GM21723 (cell line): Measurements from ENCODE around the gene MRPL33.

Experiments used
- ATAC-seq: cut with Tn5 transposase; IDR thresholded peaks from one replicate; pipeline ENCODE4 v1.9.1; 2021; ENCODE audit warnings: mild to moderate bottlenecking, moderate library complexity; ENCODE audit not compliant: unreplicated experiment

MRPL33 gene

DNA sequence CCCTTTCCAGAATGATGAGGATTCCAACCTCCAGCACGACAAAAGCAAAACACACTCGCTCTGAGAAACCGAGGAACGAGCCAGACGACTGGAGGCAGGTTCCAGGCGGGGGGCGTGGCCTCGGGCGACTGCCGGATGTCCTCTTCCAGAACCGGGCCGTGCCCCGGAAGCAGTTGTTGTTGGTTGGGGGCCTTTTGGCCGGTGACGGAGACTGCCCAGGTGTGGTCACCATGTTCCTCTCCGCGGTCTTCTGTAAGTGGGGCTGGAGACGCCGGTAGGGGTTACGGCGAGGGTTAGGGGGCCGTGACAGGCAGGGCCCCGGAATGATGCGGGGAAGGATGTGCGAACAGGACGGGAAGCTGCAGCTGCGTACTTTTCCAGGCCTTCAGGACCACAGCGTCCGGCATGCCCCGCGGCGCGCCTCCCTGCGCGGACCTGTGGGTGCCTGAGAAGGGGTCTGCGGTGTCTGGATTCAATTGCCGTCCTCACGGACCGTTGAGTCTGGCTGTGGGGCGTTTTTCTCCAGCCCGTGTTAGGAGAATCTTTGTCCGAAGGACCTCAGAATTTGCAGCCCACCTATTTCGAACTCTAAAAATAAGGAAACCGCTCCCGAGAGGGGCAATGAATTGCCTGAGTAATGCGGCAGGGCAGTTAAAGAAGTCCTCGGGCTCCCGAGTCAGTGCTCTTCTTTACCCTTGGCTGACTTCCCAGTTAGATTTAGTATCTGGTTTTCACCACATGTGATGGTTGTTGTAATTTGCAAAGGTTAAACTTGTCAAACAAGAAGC is at the start of gene MRPL33:
TSS of gene MRPL33 (plus strand) at position 172 of the 788 bp plus-strand sequence. CDS start at position 231, 59 bp downstream.
- peak; percentile 98 for ATAC-seq

DNA sequence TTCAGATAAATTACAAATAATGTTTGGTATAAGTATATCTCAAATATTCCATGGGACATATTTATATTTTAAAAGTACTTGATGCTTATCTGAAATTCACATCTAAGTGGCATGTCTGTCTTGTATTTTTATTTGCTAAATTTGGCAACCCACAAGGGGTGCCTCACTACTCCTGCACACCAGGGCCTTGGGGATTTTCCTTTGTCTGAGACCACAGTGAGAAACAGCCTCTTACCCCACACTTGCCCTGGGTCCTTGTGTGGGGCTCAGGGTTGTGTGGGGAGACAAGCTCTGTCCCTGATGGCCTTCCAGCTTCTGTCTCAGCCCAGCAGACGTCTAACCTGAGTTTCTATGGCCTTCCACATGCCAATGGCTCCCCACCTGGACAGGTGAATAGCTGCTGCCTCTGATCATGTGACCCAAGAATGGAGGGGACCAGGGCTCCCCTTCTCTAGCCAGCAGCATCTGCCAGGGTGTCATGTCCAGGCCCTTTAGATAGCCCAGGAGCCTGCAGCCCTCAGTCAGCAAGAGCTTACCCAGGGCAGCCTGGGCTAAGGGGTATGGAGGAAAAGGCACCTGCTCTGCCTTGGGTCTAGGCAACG is 49.5 kb upstream of the MRPL33 start:
- ATAC-seq, result no peak

DNA sequence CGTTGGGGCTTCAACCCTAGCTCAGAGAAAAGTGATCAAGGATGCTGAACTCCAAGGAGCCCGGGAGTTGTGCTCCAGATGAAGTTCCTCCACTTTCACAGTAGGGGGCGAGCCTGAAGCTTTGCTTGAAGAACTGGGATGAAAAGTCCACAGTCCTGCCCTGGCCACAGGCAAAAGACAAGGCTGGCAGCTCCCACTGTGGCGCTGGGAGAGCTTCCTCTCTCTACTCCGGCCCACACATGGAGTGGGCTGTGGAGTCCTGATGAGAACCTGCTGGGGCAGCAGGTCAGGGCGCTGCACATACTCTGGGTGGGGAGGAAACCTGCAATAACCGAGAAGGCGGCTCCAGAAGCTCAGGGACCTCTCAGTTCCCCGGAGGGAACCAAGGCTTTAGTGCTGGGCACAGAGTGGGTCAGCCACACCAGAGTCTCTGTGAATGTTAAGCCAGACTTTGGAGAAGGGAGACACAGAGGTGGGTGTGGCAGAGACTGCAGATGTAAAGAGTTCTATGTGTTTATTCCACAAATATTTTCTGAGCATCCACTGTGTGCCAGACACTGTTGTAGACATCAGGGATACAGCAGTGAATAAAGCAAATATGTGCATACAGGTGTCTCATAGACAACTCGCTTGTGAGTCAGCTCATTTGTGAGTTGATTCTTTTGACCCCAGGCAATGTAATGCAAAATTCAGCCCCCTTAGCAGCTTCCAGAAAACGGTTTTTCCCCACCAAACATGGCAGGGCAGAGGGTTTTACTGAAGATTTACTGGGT is 48.0 kb upstream of the MRPL33 start:
- no peak for ATAC-seq

DNA sequence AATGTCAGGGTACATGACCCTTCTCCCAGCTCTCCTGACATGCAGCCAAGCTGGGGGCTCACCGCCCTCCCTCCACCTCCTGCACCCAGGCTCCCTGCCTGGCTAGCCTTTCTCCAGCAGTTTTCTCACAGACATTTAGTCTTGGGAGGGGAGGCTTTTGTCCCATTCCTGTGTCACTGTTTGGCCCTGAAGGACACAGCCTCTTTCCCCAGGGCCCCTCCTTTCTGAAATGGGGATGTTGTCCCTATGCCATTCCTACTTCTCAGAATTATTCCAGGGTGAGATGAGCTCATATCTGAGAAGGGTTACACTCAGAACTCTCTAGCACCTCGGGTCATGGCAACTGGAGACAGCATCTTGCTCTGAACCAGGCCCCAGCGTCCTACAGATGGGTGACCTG is 47.3 kb upstream of the MRPL33 start:
- no peak for ATAC-seq

DNA sequence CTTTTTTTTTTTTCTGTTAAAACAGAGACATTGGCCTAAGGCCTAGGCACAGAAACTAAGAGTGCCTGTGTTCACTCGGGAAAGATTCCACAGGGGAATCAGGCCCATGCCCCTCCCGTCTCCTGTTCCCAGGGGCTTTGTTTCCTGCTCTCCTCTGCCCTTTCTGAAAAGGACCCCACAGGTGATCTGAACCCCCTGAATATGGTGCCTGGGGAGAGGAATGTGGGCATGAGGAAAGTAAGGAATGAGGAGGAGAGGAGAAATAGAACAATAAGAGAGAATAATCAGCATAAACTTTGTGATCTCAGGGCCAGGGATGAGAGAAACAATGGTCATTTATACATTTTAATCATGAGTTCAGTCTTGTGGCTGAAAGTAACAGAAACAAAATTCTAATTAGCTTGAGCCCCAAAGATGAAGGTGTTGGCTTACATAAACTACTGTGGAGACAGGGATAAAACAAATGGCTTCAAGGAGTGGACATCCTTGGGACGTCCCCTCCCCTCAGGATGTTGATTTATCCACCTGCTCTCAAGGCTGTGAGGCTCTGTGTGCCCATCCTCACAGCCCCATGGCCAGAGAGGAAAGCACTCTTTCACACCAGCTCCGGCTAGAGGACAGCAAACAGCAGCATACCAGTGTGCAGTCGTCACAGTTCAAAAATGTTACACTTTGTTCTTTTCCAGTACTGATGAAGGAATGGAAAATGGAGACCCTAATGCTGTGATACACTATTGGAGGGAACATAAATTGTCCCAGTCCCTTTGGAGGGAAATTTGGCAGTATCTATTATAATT is 46.4 kb upstream of the MRPL33 start:
- no peak for ATAC-seq

DNA sequence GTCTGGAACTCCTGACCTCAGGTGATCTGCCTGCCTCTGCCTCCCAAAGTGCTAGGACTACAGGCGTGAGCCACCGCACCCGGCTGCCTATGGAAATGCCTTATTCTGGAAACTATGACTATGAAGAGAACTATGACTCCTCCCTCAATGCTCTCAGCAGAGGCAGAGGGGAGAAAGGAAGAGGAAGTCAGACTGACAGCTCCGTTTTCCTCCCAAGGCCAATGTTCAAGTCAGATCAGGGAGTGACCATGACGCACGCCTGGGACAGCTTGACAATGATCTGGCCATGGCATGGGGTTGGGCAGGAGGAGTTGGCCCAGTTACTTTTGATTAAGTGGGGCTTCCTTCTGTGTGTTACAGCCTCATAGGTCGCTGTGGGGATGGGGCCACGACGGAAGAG is 44.3 kb upstream of the MRPL33 start:
- ATAC-seq, result no peak

DNA sequence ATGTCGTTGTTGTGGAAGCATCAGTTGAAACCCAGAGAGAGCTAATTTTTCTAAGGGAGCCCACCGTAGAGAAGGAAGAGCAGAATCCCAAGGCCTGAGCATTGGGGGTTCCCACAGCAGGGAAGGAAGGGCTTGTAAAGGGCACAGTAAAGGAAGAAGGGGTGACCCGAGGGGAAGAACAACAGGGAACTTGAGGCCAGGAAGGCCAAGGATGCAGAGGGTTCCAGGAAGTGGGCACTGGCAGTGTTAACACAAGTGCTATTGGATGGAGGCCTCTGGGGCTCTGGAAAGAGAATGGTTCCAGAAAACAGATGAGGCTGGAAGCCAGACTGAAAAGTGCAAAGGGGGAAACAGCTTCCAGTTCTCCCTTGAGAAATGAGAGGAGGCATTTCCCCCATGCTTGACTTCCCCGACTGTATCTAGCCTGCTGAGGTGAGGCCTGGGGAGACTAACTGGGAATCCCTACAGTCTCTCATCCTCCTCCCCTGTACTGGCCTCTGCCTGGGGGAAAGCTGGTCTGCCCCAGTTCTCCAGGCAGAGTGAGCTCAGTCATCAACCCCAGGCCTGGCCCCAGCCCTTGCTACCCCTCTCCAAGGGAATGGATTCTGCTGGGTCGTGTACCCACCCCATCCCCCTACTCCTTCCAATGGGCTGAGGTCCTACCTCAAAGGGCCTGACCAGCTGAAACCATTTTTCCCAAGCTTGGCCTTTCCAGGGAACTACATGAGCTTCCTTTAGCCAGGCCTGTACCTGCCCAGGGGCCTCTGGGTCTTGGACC is 43.2 kb upstream of the MRPL33 start:
- ATAC-seq, result no peak

DNA sequence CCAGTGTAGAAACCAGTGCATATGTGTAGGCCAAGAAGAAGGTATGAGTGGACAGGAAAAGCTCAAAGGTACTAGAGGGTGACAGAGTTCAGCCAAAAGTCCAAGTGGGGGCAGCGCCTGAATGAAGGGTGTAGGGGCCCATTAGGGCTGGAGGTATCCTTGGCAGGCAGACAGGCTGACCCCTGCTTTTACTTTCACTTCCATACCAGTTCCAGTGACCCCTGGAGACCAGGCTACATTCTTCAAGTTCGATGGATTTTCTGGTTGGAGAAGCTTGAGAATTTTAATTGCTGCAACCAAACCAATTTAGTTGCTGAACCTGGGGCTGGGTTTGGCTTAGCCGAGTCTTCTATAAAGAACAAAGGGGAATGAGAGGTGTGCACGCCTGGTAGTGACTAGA is 42.3 kb upstream of the MRPL33 start:
- ATAC-seq, result no peak

DNA sequence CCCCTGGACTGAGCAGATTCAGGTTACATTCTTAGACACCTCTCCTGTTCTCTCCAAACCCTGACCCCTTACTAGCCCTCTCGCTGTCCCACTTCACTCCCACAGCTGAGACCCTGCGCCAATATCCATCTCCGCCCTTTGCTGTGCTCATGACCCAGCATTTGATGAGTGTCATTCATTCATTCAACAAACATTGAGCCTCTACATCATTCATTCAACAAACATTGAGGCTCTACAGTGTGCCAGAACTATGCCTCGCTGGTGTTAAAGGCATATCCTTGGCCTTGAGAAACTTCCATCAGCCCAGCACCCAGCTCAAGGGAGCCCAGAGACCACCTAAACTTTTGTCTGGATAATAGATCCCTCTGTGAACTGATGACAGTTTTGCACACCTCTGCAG is 41.9 kb upstream of the MRPL33 start:
- no peak for ATAC-seq

DNA sequence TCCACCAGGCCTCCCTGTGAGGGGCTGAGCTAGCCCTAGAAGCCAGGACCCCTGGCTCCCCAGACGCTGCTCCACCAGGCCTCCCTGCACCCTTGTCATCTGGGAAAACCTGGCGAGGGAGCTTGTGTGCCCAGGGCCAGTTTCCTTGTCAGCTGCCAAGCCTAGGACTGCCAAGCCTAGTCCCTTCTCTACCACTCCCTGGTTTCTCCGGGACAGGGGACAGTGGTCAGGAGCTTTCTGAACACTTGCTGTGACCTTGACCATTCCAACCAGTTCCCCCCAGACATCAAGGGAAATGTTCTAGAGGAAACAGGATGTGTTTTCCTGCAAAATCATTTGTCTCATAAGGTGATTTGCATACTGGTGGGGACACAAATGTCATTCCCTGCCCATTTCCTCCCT is 41.3 kb upstream of the MRPL33 start:
- ATAC-seq, result no peak

DNA sequence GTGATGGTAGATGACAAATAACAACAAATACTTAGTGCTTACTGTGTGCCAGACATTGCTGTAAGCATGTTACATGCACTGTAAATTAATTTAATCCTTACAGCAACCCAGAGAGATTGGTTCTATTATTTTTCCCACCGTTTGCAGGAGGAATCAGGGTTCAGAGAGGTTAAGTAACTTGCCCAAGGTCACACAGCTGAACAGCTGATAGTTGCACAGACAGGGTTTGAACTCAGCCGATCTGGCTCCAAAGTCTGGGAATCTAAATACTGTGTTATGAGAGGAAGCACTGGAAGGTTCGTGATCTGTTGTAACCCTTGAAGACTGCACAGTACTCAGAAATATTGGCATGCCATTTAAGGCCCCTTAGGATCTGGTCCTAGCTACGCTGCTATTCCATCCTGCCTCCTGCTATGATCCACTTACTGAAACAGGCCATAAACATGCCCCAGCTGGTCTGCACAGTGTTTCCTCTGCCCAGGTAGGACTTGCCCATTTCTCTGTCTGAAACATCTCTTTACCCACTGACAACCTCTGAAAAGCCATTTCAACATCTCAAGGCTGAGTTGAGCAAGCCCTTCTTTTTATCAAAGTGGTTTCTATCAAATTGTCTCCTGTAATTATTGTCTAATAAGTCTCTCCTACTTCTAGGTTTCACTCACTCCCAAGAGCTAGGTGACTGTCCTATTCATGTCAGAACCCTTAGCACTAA is 40.4 kb upstream of the MRPL33 start:
- ATAC-seq, result no peak

DNA sequence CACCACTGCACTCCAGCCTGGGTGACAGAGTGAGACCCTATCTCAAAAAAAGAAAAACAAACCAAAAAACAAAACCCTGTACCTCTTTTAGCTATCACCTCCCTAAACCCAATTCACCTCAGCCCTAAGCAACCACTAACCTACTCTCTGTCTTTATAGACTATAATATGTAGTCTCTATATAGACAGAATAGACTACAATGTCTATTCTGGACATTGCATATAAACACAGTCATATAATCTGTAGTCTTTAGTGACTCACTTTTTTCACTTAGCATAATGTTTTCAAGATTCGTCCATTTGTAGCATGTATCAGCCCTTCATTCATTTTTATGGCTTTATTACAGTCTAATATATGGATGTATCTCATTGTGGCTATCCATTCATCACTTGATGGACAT is 37.2 kb upstream of the MRPL33 start:
- ATAC-seq, result no peak

DNA sequence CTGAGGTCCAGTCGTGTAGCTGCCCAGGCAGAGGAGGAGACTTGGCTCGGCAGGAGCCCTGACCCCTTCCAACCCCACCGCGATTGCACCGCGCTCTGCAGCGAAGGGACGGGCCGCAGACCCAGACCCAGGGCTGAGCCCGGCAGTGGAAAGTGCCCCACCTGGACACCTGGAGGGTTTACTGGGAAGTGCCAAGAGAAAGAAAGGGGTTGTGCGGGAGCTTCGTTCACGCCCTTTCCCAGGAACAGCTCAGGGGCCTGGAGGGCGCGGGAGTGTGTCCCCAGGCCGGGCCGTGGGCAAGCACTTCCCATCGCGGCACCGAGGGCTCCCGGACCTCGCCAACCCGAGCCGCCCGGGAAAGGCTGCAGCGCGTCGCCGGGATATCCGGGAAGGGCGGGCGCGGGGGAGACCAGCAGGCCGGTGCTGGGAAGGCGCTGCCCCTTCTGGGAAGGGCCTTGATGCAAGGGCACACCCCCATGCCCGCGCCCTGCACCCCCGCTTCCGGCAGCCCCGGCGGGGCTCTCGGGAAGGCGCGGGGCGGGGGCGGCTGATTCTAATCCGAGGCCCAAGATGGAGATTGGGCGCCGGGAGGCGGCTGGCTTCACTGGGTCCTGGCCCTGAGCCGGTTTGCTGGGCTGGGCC is 36.1 kb upstream of the MRPL33 start:
- ATAC-seq, result no peak

DNA sequence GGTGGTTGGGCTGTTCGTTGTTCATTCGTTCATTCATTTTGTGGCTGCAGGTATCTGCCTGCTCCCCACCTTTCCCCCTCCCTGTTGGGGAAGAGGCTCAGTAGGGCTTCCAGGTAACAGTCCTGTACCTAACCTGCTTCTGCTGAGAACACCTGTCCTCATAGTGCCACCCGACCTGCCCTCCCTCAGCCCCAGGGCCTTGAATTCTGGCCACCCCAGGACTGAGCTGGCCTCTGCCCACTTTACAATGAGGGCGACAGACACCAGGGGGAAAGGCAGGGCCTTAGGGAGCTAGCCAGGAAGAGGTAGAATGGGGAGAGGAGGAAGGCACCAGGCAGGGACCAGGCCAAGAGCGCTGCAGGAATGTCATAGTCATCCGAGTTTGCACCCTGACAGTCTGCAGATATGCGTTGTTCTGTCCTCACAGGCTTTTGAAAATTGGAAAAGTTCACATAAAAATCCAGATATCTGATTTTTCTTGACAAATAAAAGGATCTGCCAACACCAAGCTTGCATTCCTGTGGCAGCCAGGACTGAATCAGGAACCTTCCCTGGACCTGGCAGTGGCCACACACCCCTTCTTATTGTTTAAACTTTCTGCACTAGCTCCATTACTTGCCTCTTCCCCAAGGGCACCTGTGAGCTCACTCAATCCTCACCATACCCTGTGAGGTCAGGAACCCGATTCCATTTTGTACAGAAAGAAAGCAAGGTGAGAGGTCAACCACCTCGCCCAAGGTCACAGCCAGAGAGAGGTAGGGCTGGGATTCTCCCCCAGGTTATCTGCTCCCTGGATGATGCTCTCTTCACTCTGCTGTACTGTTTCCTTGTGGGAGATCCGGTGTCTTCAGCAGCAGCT is 35.3 kb upstream of the MRPL33 start:
- no peak for ATAC-seq

DNA sequence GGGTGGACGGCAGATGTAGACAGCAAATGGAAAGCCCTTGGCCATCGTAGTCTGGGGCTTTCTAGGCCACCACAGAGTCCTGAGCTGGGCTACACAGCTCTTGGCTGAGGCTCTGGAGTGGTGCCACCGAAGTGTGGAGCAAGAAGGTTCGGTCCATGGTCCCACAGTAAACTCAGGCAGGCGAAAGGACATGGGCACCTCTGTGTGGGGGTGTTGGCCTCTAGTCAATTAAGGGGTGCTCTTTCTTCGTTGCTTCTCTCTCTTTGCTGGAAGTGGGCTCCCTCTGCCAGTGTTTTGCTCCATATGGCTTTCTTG is 34.7 kb upstream of the MRPL33 start:
- no peak for ATAC-seq

DNA sequence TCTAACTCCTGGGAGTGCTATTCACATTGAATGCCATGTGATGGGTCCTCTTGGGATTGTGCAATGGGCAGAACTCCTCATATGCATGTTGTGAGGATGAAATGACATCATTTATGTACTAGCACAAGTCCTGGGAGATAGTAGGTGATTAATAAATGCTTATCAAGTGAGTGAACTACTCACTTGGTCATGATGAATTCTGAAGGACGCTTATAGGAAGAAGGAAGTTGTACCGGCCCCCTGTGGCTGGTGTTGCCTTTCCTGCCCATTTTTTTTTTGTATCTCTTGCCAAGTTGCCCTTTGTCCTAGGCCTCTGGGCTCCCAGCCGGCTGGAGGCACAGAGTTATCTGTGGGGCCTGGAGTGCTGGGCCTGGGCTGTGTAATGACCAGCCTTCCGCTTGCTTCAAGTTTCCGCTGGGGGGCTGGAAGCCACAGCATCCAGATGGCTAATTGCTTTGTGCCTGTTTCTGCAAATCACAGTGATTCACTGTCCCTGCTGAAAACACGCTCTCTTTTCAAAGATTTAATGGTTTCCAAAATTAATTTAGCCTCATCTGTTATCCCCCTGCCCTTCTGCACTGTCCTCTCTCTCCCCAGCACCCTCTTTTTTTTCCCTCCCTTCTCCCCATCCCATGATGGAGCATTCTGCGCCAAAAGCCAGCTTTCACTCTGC is 33.7 kb upstream of the MRPL33 start:
- ATAC-seq, result no peak

DNA sequence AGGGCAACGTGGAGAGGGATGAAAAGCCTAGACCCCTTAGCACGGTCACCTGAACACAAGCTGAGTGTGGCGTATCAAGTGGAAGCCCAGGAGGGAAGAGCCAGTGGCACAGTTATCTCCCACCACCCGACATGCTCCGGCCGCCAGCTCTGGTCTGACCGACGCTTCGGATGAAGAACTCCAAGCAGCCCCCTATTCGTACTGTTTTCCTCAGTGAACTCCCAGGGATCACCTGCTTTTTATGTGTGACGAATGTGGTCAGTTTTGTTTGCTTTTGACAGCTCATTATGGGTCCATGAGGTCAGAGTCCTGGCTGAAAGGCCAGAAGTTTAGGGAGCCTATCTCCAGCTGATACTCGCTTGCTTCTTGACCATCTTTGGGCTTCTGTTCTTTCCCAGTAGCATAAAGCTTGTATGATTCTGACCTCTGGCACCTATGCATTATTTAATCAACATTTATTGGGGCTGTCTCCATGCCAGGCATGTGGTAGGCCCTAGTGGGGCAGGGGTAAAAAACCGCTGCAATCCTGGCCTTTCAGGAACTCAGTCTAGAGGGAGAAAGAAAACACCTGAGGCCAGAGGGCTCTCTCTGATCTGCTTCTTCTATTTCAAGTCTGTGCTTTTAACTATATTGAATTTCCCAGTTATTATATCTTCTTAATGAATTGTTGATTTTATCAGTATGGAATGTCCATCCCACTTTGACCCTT is 33.0 kb upstream of the MRPL33 start:
- no peak for ATAC-seq

DNA sequence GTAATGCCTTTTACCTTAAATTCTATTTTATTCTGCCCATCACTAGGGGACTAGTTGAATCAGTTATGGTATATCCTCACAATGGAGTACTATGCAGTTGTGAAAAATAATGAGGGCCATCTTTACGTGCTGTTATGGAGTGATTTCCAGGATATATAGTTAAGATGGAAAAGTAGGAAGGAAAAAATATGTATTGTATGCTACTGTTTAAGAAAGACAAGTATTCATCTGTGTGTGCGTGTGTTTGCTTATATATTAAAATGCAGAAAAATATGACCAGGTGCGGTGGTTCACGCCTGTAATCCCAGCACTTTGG is 32.5 kb upstream of the MRPL33 start:
- no peak for ATAC-seq
